Sigmoid colon (tissue), 4 donors: ENCODE data around the gene CHRM4.

Experiments
- CTCF ChIP-seq, 4 experiments: fragments of 450-650 bp in 3 of 4; fragments of 200-600 bp in 1 of 4; IDR thresholded peaks; one replicate each; pipeline ENCODE4 v1.5.1; 2016 to 2019; ENCODE audit warnings: antibody characterized with exemption in 4 of 4, mild to moderate bottlenecking in 3 of 4, moderate library complexity in 2 of 4
- POLR2A ChIP-seq, 2 donors: fragments of 450-650 bp; IDR thresholded peaks; one replicate each; pipeline ENCODE4 v1.6.1; 2016; ENCODE audit warnings: antibody characterized with exemption in 2 of 2, mild to moderate bottlenecking in 2 of 2, moderate library complexity in 2 of 2
- POLR2AphosphoS5 ChIP-seq, 4 donors: sonication (generic); formaldehyde crosslinking; IDR thresholded peaks; one replicate each; pipeline ENCODE4 v1.6.1; 2017; ENCODE audit warnings: antibody characterized with exemption in 4 of 4

- TF ChIP-seq POLR2AphosphoS5 (IDR thresholded peaks at IDR 0.05), result no peak
- TF ChIP-seq CTCF (IDR thresholded peaks at IDR 0.05), result no peak
- TF ChIP-seq POLR2A (IDR thresholded peaks at IDR 0.05), result no peak
These were observed 29.2 kb downstream of the CHRM4 start for GRCh38 chr11:46362156-46363030.
